GM18498 (cell line): ENCODE data around the gene DDAH2.
"Not testable (repeated sequence)": the region's sequence is repeated elsewhere in the genome, so short reads cannot be mapped to it uniquely, and the experiment has no call there.

Experiments
- ATAC-seq: cut with Tn5 transposase; IDR thresholded peaks from one replicate; pipeline ENCODE4 v1.9.1; 2021; ENCODE audit warnings: mild to moderate bottlenecking, moderate library complexity; ENCODE audit not compliant: unreplicated experiment

The DDAH2 gene

GRCh38 chr6:31715022-31715958, 13.8 kb downstream of the DDAH2 start, which contains the start of gene LY6G6D:
Gene LY6G6D, plus strand, starts transcription at chr6:31715348. Its CDS starts 8 bp downstream, at chr6:31715356.
- no peak for ATAC-seq

- ATAC-seq, result no peak
Observed at GRCh38 chr6:31713991-31714684, 15.0 kb downstream of the DDAH2 start.

- no peak for ATAC-seq
Observed at GRCh38 chr6:31713465-31713864, 15.6 kb downstream of the DDAH2 start.

GRCh38 chr6:31712296-31712695, 16.8 kb downstream of the DDAH2 start:
- ATAC-seq, result no peak

GRCh38 chr6:31711233-31711632, 17.9 kb downstream of the DDAH2 start:
- no peak for ATAC-seq

- no peak for ATAC-seq
Observed at GRCh38 chr6:31710523-31711219, 18.4 kb downstream of the DDAH2 start.

GRCh38 chr6:31709157-31709556, 19.9 kb downstream of the DDAH2 start:
- not testable (repeated sequence) for ATAC-seq

- ATAC-seq, result no peak
Observed at GRCh38 chr6:31708224-31708623, 20.9 kb downstream of the DDAH2 start.

GRCh38 chr6:31707701-31708100, 21.4 kb downstream of the DDAH2 start:
- no peak for ATAC-seq

GRCh38 chr6:31706599-31706998, 22.5 kb downstream of the DDAH2 start, which contains the start of gene LY6G6F:
Gene LY6G6F, plus strand, starts transcription at chr6:31706866. Its CDS starts 41 bp downstream, at chr6:31706907.
- ATAC-seq, result no peak

- ATAC-seq, result no peak
Observed at GRCh38 chr6:31705931-31706330, 23.2 kb downstream of the DDAH2 start.

- ATAC-seq, result peak; percentile 89
Observed at GRCh38 chr6:31702819-31703716, 26.0 kb downstream of the DDAH2 start, which contains the start of gene ABHD16A. Gene ABHD16A, minus strand, starts transcription at chr6:31703324. Its CDS starts 43 bp downstream, at chr6:31703281.

- no peak for ATAC-seq
Observed at GRCh38 chr6:31702405-31702818, 26.7 kb downstream of the DDAH2 start.

- no peak for ATAC-seq
Observed at GRCh38 chr6:31701666-31702404, 27.3 kb downstream of the DDAH2 start.

- ATAC-seq, result no peak
Observed at GRCh38 chr6:31700740-31701401, 28.2 kb downstream of the DDAH2 start.

- ATAC-seq, result no peak
Observed at GRCh38 chr6:31697555-31697954, 31.5 kb downstream of the DDAH2 start.

- ATAC-seq, result no peak
Observed at GRCh38 chr6:31693535-31693934, 35.6 kb downstream of the DDAH2 start.

GRCh38 chr6:31692886-31693285, 36.2 kb downstream of the DDAH2 start:
- no peak for ATAC-seq

- ATAC-seq, result no peak
Observed at GRCh38 chr6:31692353-31692752, 36.7 kb downstream of the DDAH2 start.
